HCT116 (cell line): Measurements from ENCODE around the gene SH3D19. TPM values are rescaled to one million over a fixed set of nuclear protein-coding genes. Genes with fewer than 3 reads are reported as not detected.
A peak's percentile ranks its signal among the peaks of the same experiment; 100 is the strongest.

Source experiments
- ATAC-seq: fragments of 200-7000 bp; cut with Tn5 transposase; 2 replicates; pipeline ENCODE4 v1.9.1; 2020; ENCODE audit warnings: mild to moderate bottlenecking, moderate library complexity
- BruUV-seq: library from RNA; stranded (reverse); fragments of 400-500 nt; replicated peaks from 2 replicates; lab custom pipeline; 2021; lab: Mats Ljungman, UMichigan
- CTCF ChIA-PET: fragments of 300-600 bp; sonication (Branson Sonifier 250); formaldehyde crosslinking; loops from one replicate; lab custom pipeline; 2021; ENCODE audit warnings: antibody characterized with exemption; lab: Charles Lee
- POLR2A ChIA-PET: fragments of 300-600, 350-600 bp; sonication (Branson Sonifier 250); formaldehyde crosslinking; loops from one replicate; lab custom pipeline; 2021; ENCODE audit warnings: antibody characterized with exemption; lab: Charles Lee
- RAD21 ChIA-PET, 2 experiments: fragments of 300-600 bp; sonication (Branson Sonifier 250); formaldehyde crosslinking; loops; one replicate each; lab custom pipeline; 2023; ENCODE audit warnings: low total read pairs in 2 of 2; ENCODE audit not compliant: uncharacterized antibody in 2 of 2, unreplicated experiment in 2 of 2, low non-redundant PET in 1 of 2; lab: Charles Lee
- DNase-seq: peaks from one replicate; pipeline ENCODE4 v3.0.0-alpha.2; 2010; ENCODE audit warnings: low read depth, low spot score
- H2AFZ ChIP-seq: fragments of 200-600 bp; shearing (Covaris generic), sonication (generic); 2 replicates; pipeline ENCODE4 v1.6.1; 2017; ENCODE audit warnings: low read depth, mixed run types, mixed read lengths, antibody characterized with exemption, low read length; ENCODE audit not compliant: poor library complexity, severe bottlenecking
- H3K27ac ChIP-seq: 2 replicates; pipeline ENCODE4 v1.5.1; 2012; ENCODE audit warnings: low read depth, low read length
- H3K27me3 ChIP-seq: fragments of 200-600 bp; sonication (generic); 2 replicates; pipeline ENCODE4 v1.6.1; 2016; ENCODE audit warnings: mixed run types, low read length, mixed read lengths; ENCODE audit not compliant: insufficient read depth
- H3K36me3 ChIP-seq, 2 experiments: fragments of 200-500 bp in 1 of 2; fragments of 200-600 bp in 1 of 2; sonication (Bioruptor generic) in 1 of 2; sonication (generic) in 1 of 2; 2 replicates each; pipeline versions ENCODE4 v1.5.1 to v1.6.1; 2014 to 2016; ENCODE audit warnings: low read length in 2 of 2, inconsistent platforms in 1 of 2, mixed read lengths in 1 of 2, mixed run types in 1 of 2; ENCODE audit not compliant: insufficient read depth in 2 of 2, control insufficient read depth in 1 of 2
- H3K4me1 ChIP-seq, 2 experiments: fragments of 200-600 bp in 1 of 2; sonication (generic) in 1 of 2; 2 replicates each; pipeline versions ENCODE4 v1.5.1 to v1.6.1; 2012 to 2017; ENCODE audit warnings: low read length in 2 of 2, inconsistent platforms in 1 of 2, mild to moderate bottlenecking in 1 of 2, mixed read lengths in 1 of 2, mixed run types in 1 of 2, moderate library complexity in 1 of 2; ENCODE audit not compliant: insufficient read depth in 2 of 2, control insufficient read depth in 1 of 2
- H3K4me2 ChIP-seq: fragments of 200-600 bp; sonication (generic); 2 replicates; pipeline ENCODE4 v1.6.1; 2017; ENCODE audit warnings: mixed run types, low read length, mixed read lengths
- H3K4me3 ChIP-seq, 2 experiments: fragments of 200-600 bp in 1 of 2; sonication (generic) in 1 of 2; replicated peaks in 1 of 2; 2 replicates each; pipeline ENCODE4 v1.5.1; 2011 to 2016; ENCODE audit warnings: low read length in 2 of 2, control low read depth in 1 of 2, low read depth in 1 of 2, mild to moderate bottlenecking in 1 of 2, mixed read lengths in 1 of 2, mixed run types in 1 of 2
- H3K79me2 ChIP-seq: fragments of 200-600 bp; sonication (generic); 2 replicates; pipeline ENCODE4 v1.6.1; 2017; ENCODE audit warnings: mild to moderate bottlenecking, mixed run types, low read length, moderate library complexity, mixed read lengths; ENCODE audit not compliant: insufficient read depth
- H3K9ac ChIP-seq: fragments of 200-600 bp; sonication (generic); 2 replicates; pipeline ENCODE4 v1.6.1; 2016; ENCODE audit warnings: low read length, mixed read lengths
- H3K9me2 ChIP-seq: fragments of 200-600 bp; sonication (generic), shearing (Covaris generic); 2 replicates; pipeline ENCODE4 v1.6.1; 2017; ENCODE audit warnings: mixed run types, mild to moderate bottlenecking, moderate library complexity; ENCODE audit not compliant: insufficient read depth
- H3K9me3 ChIP-seq, 2 experiments: fragments of 200-500 bp in 1 of 2; fragments of 200-600 bp in 1 of 2; sonication (Bioruptor generic) in 1 of 2; sonication (generic) in 1 of 2; 2 replicates each; pipeline ENCODE4 v1.6.1; 2014 to 2017; ENCODE audit warnings: low read length in 2 of 2, mixed read lengths in 2 of 2, inconsistent platforms in 1 of 2, low read depth in 1 of 2, mild to moderate bottlenecking in 1 of 2, mixed run types in 1 of 2, moderate library complexity in 1 of 2; ENCODE audit not compliant: control insufficient read depth in 1 of 2, insufficient read depth in 1 of 2
- H4K20me1 ChIP-seq: fragments of 200-600 bp; sonication (generic), shearing (Covaris generic); 2 replicates; pipeline ENCODE4 v1.6.1; 2017; ENCODE audit warnings: mixed run types, mild to moderate bottlenecking, moderate library complexity; ENCODE audit not compliant: insufficient read depth
- ATF3 ChIP-seq: IDR thresholded peaks from 2 replicates; pipeline ENCODE4 v1.6.1; 2012
- CEBPB ChIP-seq: IDR thresholded peaks from 2 replicates; pipeline ENCODE4 v1.6.1; 2012; ENCODE audit warnings: low read depth
- CTCF ChIP-seq, 3 experiments: fragments of 200-600 bp in 1 of 3; sonication (generic) in 1 of 3; IDR thresholded peaks in 2 of 3; conservative IDR thresholded peaks in 1 of 3; 2 replicates each; pipeline ENCODE4 v1.5.1; 2012 to 2017; ENCODE audit warnings: low read depth in 2 of 3, low read length in 2 of 3, antibody characterized with exemption in 1 of 3, borderline replicate concordance in 1 of 3, control low read depth in 1 of 3, mild to moderate bottlenecking in 1 of 3, mixed read lengths in 1 of 3, mixed run types in 1 of 3, moderate library complexity in 1 of 3; ENCODE audit not compliant: insufficient read depth in 1 of 3
- ELF1 ChIP-seq: IDR thresholded peaks from 2 replicates; pipeline ENCODE4 v1.6.1; 2012; ENCODE audit warnings: low read depth, borderline replicate concordance
- EZH2 ChIP-seq: fragments of 200-600 bp; sonication (generic); IDR thresholded peaks from 2 replicates; pipeline ENCODE4 v1.6.1; 2017; ENCODE audit warnings: antibody characterized with exemption, mixed run types
- EZH2phosphoT487 ChIP-seq: fragments of 200-600 bp; IDR thresholded peaks from 2 replicates; pipeline ENCODE4 v1.6.1; 2018; ENCODE audit warnings: antibody characterized with exemption, borderline replicate concordance
- FOSL1 ChIP-seq: IDR thresholded peaks from 2 replicates; pipeline ENCODE4 v1.6.1; 2012; ENCODE audit warnings: low read depth
- MAX ChIP-seq: IDR thresholded peaks from 2 replicates; pipeline ENCODE4 v1.6.1; 2012
- POLR2A ChIP-seq: IDR thresholded peaks from 2 replicates; pipeline ENCODE4 v1.7.0; 2011; ENCODE audit warnings: borderline replicate concordance; ENCODE audit not compliant: insufficient read depth, insufficient read length; ENCODE audit errors: extremely low read depth
- POLR2AphosphoS5 ChIP-seq: IDR thresholded peaks from 2 replicates; pipeline ENCODE4 v1.6.1; 2011; ENCODE audit warnings: mild to moderate bottlenecking, low read depth, low read length, moderate library complexity
- RAD21 ChIP-seq: IDR thresholded peaks from 2 replicates; pipeline ENCODE4 v1.6.1; 2012; ENCODE audit warnings: low read depth, mild to moderate bottlenecking
- REST ChIP-seq: IDR thresholded peaks from 2 replicates; pipeline ENCODE4 v1.6.1; 2012; ENCODE audit warnings: low read depth
- SIN3A ChIP-seq: IDR thresholded peaks from 2 replicates; pipeline ENCODE4 v1.6.1; 2012; ENCODE audit warnings: low read depth
- SP1 ChIP-seq: IDR thresholded peaks from 2 replicates; pipeline ENCODE4 v1.6.1; 2012; ENCODE audit warnings: low read depth
- SRF ChIP-seq: IDR thresholded peaks from 2 replicates; pipeline ENCODE4 v1.6.1; 2012; ENCODE audit warnings: low read depth
- TCF7L2 ChIP-seq: IDR thresholded peaks from 2 replicates; pipeline ENCODE4 v1.7.0; 2011; ENCODE audit warnings: borderline replicate concordance, inconsistent platforms; ENCODE audit not compliant: insufficient read depth, insufficient read length; ENCODE audit errors: extremely low read depth
- ZFX ChIP-seq: fragments of 450-650 bp; IDR thresholded peaks from 2 replicates; pipeline ENCODE4 v1.6.1; 2017
- ZNF274 ChIP-seq: fragments of 200-500 bp; sonication (Bioruptor generic); IDR thresholded peaks from 2 replicates; pipeline ENCODE4 v1.6.1; 2014; ENCODE audit warnings: mild to moderate bottlenecking, low read depth, low read length, inconsistent platforms
- intact Hi-C: fragments of 100-400 bp; cut with micrococcal nuclease; formaldehyde crosslinking; loops from 2 replicates; pipeline ENCODE4 v1.10.0; 2022
- total RNA-seq: library from RNA; stranded (reverse); gene quantifications from one replicate; pipeline ENCODE4 v1.2.1, GENCODE V29; 2021; ENCODE audit not compliant: unreplicated experiment

The SH3D19 gene
- total RNA-seq, 1 experiment from 2014 or later = 37.5 TPM

- peak; percentile 54 for ATAC-seq
Measured at GRCh38 chr4:151227731-151228130, 97.7 kb downstream of the SH3D19 start.

More at GRCh38 chr4:151227731-151228130, 97.7 kb downstream of the SH3D19 start:
- Histone ChIP-seq H3K9me2 (no peaks in the 10 kb centered on the region), H3K27ac (no peak overlapping the region), H3K79me2 (no peaks in the 10 kb centered on the region; the same call in 1 of the 2 replicates), H2AFZ (no peak overlapping the region), H3K4me1 (peaks cover 0 to 24% of the 10 kb centered on the region in 2 experiments; a peak in 2 of 4 replicates), H3K27me3 (no peaks in the 10 kb centered on the region), H4K20me1 (no peaks in the 10 kb centered on the region), H3K9ac (no peak overlapping the region), H3K4me3 (no peak overlapping the region), H3K4me2 (no peak overlapping the region), H3K36me3 (no peaks in the 10 kb centered on the region), H3K9me3 (no peaks in the 10 kb centered on the region)
- intact Hi-C loops = no loop called here
- no TSS peak for BruUV-seq
- CTCF ChIA-PET = no interaction called here
- TF ChIP-seq CEBPB (no peak), REST (no peak), POLR2AphosphoS5 (no peak), SIN3A (no peak), ELF1 (no peak), ATF3 (no peak), MAX (no peak), POLR2A (no peak), FOSL1 (no peak), ZNF274 (no peak), ZFX (no peak), RAD21 (no peak), EZH2 (no peak), SP1 (no peak), CTCF (IDR thresholded peaks at IDR 0.05 in 2 of 3, conservative IDR thresholded peaks at IDR 0.05 in 1 of 3; ENCODE audit: borderline replicate concordance in 1 of 3, insufficient read depth in 1 of 3, low read depth in 2 of 3, low read length in 2 of 3) (no peak), TCF7L2 (no peak), SRF (no peak), EZH2phosphoT487 (no peak)
- POLR2A ChIA-PET = no interaction called here
- no peak for DNase-seq
- RAD21 ChIA-PET = no interaction called here
